HepG2 (cell line): ENCODE measurements around the gene SUCLG2. TPM values are rescaled to one million over a fixed set of nuclear protein-coding genes. Genes with fewer than 3 reads are reported as not detected.

Experiments used
- BCL6 ChIP-seq: IDR thresholded peaks from 2 replicates; pipeline ENCODE4 v1.6.1; 2016; ENCODE audit warnings: missing genetic modification reagents, missing compliant biosample characterization
- CBX2 ChIP-seq, 2 experiments: fragments of 200-600 bp in 1 of 2; sonication (generic); formaldehyde crosslinking in 1 of 2; IDR thresholded peaks; 2 replicates each; pipeline versions ENCODE4 v1.7.0 to v1.8.1; 2018 to 2022; ENCODE audit warnings: low read depth in 2 of 2, low read length in 1 of 2, mild to moderate bottlenecking in 1 of 2, missing genetic modification reagents in 1 of 2
- CEBPB ChIP-seq: IDR thresholded peaks from 2 replicates; pipeline ENCODE4 v1.6.1; 2011; ENCODE audit warnings: low read depth, low read length, improper control_type of control experiment, borderline replicate concordance
- ELF3 ChIP-seq: IDR thresholded peaks from 2 replicates; pipeline ENCODE4 v1.6.1; 2016; ENCODE audit warnings: missing genetic modification reagents, missing compliant biosample characterization
- EP300 ChIP-seq, 3 experiments: sonication (generic) in 1 of 3; formaldehyde crosslinking in 1 of 3; IDR thresholded peaks; 2 replicates each; pipeline versions ENCODE4 v1.5.1 to v1.6.1; 2011 to 2020; ENCODE audit warnings: low read depth in 2 of 3, low read length in 2 of 3, borderline replicate concordance in 1 of 3, improper control_type of control experiment in 1 of 3, mild to moderate bottlenecking in 1 of 3, missing genetic modification reagents in 1 of 3, moderate library complexity in 1 of 3
- FOXA1 ChIP-seq, 2 experiments: fragments of 450-650 bp in 1 of 2; sonication (generic) in 1 of 2; formaldehyde crosslinking in 1 of 2; IDR thresholded peaks; 2 replicates each; pipeline versions ENCODE4 v1.4.0 to v1.6.1; 2016 to 2020; ENCODE audit warnings: missing genetic modification reagents in 1 of 2
- KAT8 ChIP-seq: IDR thresholded peaks from 2 replicates; pipeline ENCODE4 v1.6.1; 2016; ENCODE audit warnings: missing genetic modification reagents, missing compliant biosample characterization
- NCOA2 ChIP-seq: sonication (generic); formaldehyde crosslinking; IDR thresholded peaks from 2 replicates; pipeline ENCODE4 v1.8.0; 2022; ENCODE audit warnings: inconsistent platforms
- NFYC ChIP-seq: IDR thresholded peaks from 2 replicates; pipeline ENCODE4 v1.6.1; 2016; ENCODE audit warnings: missing genetic modification reagents, missing compliant biosample characterization
- SOX5 ChIP-seq: IDR thresholded peaks from 2 replicates; pipeline ENCODE4 v1.6.1; 2016; ENCODE audit warnings: borderline replicate concordance
- SOX6 ChIP-seq, 2 experiments: fragments of 450-650 bp in 1 of 2; sonication (generic) in 1 of 2; formaldehyde crosslinking in 1 of 2; IDR thresholded peaks; 2 replicates each; pipeline versions ENCODE4 v1.4.0 to v1.6.1; 2017 to 2020; ENCODE audit warnings: antibody characterized with exemption in 1 of 2, mild to moderate bottlenecking in 1 of 2, missing genetic modification reagents in 1 of 2
- ZNF235 ChIP-seq: sonication (generic); formaldehyde crosslinking; IDR thresholded peaks from 2 replicates; pipeline ENCODE4 v1.8.1; 2023; ENCODE audit warnings: mild to moderate bottlenecking, missing genetic modification reagents, borderline replicate concordance
- ZNF644 ChIP-seq: IDR thresholded peaks from 2 replicates; pipeline ENCODE4 v1.6.1; 2016; ENCODE audit warnings: low read depth
- ZNF678 ChIP-seq: sonication (generic); formaldehyde crosslinking; IDR thresholded peaks from 2 replicates; pipeline ENCODE4 v1.4.0; 2020; ENCODE audit warnings: mild to moderate bottlenecking, missing genetic modification reagents
- polyA plus RNA-seq, 8 experiments: library from polyadenylated mRNA; depleted of rRNA in 3 of 8; stranded (reverse) in 7 of 8; unstranded in 1 of 8; fragments of >200 nt; fragmentation: Illumina TruSeq in 4 of 8; extraction: Trizol in 4 of 8; gene quantifications; 2 replicates each; pipeline versions ENCODE4 v1.2.1 to v1.2.3, GENCODE V29; 2011 to 2016; ENCODE audit warnings: low read depth in 4 of 8, missing spikeins in 1 of 8, mixed read lengths in 1 of 8; ENCODE audit not compliant: insufficient read depth in 1 of 8
- total RNA-seq, 5 experiments: library from RNA; depleted of rRNA; stranded (reverse); fragments of >200 nt; fragmentation: Illumina TruSeq; extraction: Trizol; gene quantifications; 2 replicates each; pipeline ENCODE4 v1.2.3, GENCODE V29; 2016; ENCODE audit warnings: low read depth in 1 of 5
- TF ChIP-seq, protein P1 (sequence below): sonication (generic); formaldehyde crosslinking; IDR thresholded peaks from 2 replicates; pipeline ENCODE4 v1.8.0; 2022; ENCODE audit warnings: missing genetic modification reagents, mild to moderate bottlenecking, borderline replicate concordance
- TF ChIP-seq, protein P2 (sequence below): sonication (generic); formaldehyde crosslinking; IDR thresholded peaks from 2 replicates; pipeline ENCODE4 v1.5.0; 2020; ENCODE audit warnings: missing genetic modification reagents
- TF ChIP-seq, protein P3 (sequence below): IDR thresholded peaks from 2 replicates; pipeline ENCODE4 v1.6.1; 2016; ENCODE audit warnings: control low read depth
- TF ChIP-seq, protein P4 (sequence below): sonication (generic); formaldehyde crosslinking; IDR thresholded peaks from 2 replicates; pipeline ENCODE4 v1.5.1; 2020; ENCODE audit warnings: mild to moderate bottlenecking, missing genetic modification reagents, moderate library complexity
- TF ChIP-seq, protein P5 (sequence below): sonication (generic); formaldehyde crosslinking; IDR thresholded peaks from 2 replicates; pipeline ENCODE4 v1.8.0; 2022; ENCODE audit warnings: missing genetic modification reagents, mild to moderate bottlenecking, moderate library complexity, borderline replicate concordance

SUCLG2 gene
- total and polyA plus RNA-seq, 2 of the 13 experiments (the other 11 are each of a cell fraction or from before 2014, with no cell fraction given), result 21.4 to 64.9 TPM

DNA sequence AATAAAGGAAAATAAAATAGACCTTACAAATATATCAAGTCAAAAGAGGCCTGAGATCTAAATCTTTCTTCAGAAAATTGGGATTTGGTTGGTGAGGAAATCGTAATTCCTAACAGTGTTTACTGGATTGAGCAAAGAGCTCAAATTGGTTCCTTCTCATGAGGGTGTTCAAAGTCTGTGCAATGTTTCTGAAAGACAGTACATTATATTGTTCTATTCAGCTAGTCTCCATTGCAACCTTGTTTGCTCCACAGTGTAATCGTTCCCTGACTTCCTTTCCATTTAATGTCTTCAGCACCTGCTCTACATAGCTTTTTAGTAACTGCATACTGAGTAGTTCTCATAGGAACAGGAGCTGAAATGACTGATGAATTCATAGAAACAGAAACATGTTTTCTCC is 326.8 kb downstream of the SUCLG2 start (continued):
- TF ChIP-seq FOXA1 (IDR thresholded peaks at IDR 0.05), result no peak
- TF ChIP-seq FOXA1 (CRISPR knock-in tag; IDR thresholded peaks at IDR 0.05), result peak; percentile 32; the same call in 1 of the 2 replicates
- 0 out of 2 replicates have a peak, but pooled peaks have one; percentile 37 for TF ChIP-seq CEBPB
- TF ChIP-seq, protein P1, sequence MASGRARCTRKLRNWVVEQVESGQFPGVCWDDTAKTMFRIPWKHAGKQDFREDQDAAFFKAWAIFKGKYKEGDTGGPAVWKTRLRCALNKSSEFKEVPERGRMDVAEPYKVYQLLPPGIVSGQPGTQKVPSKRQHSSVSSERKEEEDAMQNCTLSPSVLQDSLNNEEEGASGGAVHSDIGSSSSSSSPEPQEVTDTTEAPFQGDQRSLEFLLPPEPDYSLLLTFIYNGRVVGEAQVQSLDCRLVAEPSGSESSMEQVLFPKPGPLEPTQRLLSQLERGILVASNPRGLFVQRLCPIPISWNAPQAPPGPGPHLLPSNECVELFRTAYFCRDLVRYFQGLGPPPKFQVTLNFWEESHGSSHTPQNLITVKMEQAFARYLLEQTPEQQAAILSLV (CRISPR knock-in tag), result no peak
- 0 out of 2 replicates have a peak, but pooled peaks have one; percentile 24 for TF ChIP-seq NCOA2 (CRISPR knock-in tag)
- peak; percentile 24; the same call in 1 of the 2 replicates for TF ChIP-seq SOX5 (CRISPR knock-in tag)
- TF ChIP-seq CBX2 (IDR thresholded peaks at IDR 0.05; ENCODE audit: low read depth, low read length), result no peak
- no peak for TF ChIP-seq CBX2 (CRISPR knock-in tag; IDR thresholded peaks at IDR 0.05; ENCODE audit: low read depth)
- no peak for TF ChIP-seq ZNF235
- peak in 1 of 2 experiments; percentile 30; a peak in 1 of 4 replicates for TF ChIP-seq EP300 (IDR thresholded peaks at IDR 0.05; ENCODE audit: low read depth in 2 of 2, low read length in 2 of 2)
- TF ChIP-seq EP300 (CRISPR knock-in tag; IDR thresholded peaks at IDR 0.05; ENCODE audit: borderline replicate concordance), result no peak
- 0 out of 2 replicates have a peak, but pooled peaks have one; percentile 10 for TF ChIP-seq ELF3
- TF ChIP-seq, protein P2, sequence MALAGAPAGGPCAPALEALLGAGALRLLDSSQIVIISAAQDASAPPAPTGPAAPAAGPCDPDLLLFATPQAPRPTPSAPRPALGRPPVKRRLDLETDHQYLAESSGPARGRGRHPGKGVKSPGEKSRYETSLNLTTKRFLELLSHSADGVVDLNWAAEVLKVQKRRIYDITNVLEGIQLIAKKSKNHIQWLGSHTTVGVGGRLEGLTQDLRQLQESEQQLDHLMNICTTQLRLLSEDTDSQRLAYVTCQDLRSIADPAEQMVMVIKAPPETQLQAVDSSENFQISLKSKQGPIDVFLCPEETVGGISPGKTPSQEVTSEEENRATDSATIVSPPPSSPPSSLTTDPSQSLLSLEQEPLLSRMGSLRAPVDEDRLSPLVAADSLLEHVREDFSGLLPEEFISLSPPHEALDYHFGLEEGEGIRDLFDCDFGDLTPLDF (CRISPR knock-in tag), result no peak
- TF ChIP-seq, protein P3, sequence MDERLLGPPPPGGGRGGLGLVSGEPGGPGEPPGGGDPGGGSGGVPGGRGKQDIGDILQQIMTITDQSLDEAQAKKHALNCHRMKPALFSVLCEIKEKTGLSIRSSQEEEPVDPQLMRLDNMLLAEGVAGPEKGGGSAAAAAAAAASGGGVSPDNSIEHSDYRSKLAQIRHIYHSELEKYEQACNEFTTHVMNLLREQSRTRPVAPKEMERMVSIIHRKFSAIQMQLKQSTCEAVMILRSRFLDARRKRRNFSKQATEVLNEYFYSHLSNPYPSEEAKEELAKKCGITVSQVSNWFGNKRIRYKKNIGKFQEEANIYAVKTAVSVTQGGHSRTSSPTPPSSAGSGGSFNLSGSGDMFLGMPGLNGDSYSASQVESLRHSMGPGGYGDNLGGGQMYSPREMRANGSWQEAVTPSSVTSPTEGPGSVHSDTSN (CRISPR knock-in tag), result no peak
- TF ChIP-seq ZNF678 (CRISPR knock-in tag), result no peak
- no peak for TF ChIP-seq KAT8 (CRISPR knock-in tag)
- TF ChIP-seq, protein P4, sequence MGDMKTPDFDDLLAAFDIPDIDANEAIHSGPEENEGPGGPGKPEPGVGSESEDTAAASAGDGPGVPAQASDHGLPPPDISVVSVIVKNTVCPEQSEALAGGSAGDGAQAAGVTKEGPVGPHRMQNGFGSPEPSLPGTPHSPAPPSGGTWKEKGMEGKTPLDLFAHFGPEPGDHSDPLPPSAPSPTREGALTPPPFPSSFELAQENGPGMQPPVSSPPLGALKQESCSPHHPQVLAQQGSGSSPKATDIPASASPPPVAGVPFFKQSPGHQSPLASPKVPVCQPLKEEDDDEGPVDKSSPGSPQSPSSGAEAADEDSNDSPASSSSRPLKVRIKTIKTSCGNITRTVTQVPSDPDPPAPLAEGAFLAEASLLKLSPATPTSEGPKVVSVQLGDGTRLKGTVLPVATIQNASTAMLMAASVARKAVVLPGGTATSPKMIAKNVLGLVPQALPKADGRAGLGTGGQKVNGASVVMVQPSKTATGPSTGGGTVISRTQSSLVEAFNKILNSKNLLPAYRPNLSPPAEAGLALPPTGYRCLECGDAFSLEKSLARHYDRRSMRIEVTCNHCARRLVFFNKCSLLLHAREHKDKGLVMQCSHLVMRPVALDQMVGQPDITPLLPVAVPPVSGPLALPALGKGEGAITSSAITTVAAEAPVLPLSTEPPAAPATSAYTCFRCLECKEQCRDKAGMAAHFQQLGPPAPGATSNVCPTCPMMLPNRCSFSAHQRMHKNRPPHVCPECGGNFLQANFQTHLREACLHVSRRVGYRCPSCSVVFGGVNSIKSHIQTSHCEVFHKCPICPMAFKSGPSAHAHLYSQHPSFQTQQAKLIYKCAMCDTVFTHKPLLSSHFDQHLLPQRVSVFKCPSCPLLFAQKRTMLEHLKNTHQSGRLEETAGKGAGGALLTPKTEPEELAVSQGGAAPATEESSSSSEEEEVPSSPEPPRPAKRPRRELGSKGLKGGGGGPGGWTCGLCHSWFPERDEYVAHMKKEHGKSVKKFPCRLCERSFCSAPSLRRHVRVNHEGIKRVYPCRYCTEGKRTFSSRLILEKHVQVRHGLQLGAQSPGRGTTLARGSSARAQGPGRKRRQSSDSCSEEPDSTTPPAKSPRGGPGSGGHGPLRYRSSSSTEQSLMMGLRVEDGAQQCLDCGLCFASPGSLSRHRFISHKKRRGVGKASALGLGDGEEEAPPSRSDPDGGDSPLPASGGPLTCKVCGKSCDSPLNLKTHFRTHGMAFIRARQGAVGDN (CRISPR knock-in tag), result no peak
- TF ChIP-seq ZNF644 (CRISPR knock-in tag), result 0 out of 2 replicates have a peak, but pooled peaks have one; percentile 32
- TF ChIP-seq, protein P5, sequence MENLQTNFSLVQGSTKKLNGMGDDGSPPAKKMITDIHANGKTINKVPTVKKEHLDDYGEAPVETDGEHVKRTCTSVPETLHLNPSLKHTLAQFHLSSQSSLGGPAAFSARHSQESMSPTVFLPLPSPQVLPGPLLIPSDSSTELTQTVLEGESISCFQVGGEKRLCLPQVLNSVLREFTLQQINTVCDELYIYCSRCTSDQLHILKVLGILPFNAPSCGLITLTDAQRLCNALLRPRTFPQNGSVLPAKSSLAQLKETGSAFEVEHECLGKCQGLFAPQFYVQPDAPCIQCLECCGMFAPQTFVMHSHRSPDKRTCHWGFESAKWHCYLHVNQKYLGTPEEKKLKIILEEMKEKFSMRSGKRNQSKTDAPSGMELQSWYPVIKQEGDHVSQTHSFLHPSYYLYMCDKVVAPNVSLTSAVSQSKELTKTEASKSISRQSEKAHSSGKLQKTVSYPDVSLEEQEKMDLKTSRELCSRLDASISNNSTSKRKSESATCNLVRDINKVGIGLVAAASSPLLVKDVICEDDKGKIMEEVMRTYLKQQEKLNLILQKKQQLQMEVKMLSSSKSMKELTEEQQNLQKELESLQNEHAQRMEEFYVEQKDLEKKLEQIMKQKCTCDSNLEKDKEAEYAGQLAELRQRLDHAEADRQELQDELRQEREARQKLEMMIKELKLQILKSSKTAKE, result no peak
- TF ChIP-seq SOX6 (IDR thresholded peaks at IDR 0.05), result no peak
- TF ChIP-seq SOX6 (CRISPR knock-in tag; IDR thresholded peaks at IDR 0.05), result no peak
- peak; percentile 35; the same call in 1 of the 2 replicates for TF ChIP-seq BCL6 (CRISPR knock-in tag)
- TF ChIP-seq NFYC, result no peak
